Activated T-cell treated with anti-CD3 and anti-CD28 coated beads, Interleukin-2, amount 50 U/mL, for 4 hours (primary cell): ENCODE measurements around the gene SPECC1. TPM values are rescaled to one million over a fixed set of nuclear protein-coding genes. Genes with fewer than 3 reads are reported as not detected.
"Not testable (repeated sequence)": the region's sequence is repeated elsewhere in the genome, so short reads cannot be mapped to it uniquely, and the experiment has no call there.

Experiments
- ATAC-seq, 2 donors: fragments of 200-7000 bp; cut with Tn5 transposase; one replicate each; pipeline ENCODE4 v1.10.0; 2021
- DNase-seq: peaks from one replicate; pipeline ENCODE4 v3.0.0-alpha.2; 2020
- H3K27me3 Mint-ChIP-seq: one replicate; pipeline ENCODE4 v1.8.0; 2021; ENCODE audit warnings: low read depth, mixed read lengths
- H3K36me3 Mint-ChIP-seq: one replicate; pipeline ENCODE4 v1.8.0; 2022; ENCODE audit warnings: mixed read lengths; ENCODE audit not compliant: insufficient read depth
- H3K4me1 Mint-ChIP-seq: one replicate; pipeline ENCODE4 v1.8.0; 2021; ENCODE audit warnings: low read depth, mixed read lengths
- H3K4me3 Mint-ChIP-seq: one replicate; pipeline ENCODE4 v1.8.0; 2021; ENCODE audit warnings: mild to moderate bottlenecking, moderate library complexity, mixed read lengths
- H3K9me3 Mint-ChIP-seq: one replicate; pipeline ENCODE4 v1.8.0; 2021; ENCODE audit warnings: mixed read lengths
- total RNA-seq, 3 donors: library from RNA; stranded (reverse); gene quantifications; one replicate each; pipeline ENCODE4 v1.2.1, GENCODE V29; 2021

Gene SPECC1
- total RNA-seq, 3 donors from 2014 or later = 3.8 to 7.0 (median 3.9) TPM

GRCh38 chr17:19992803-19993713 lies 16.1 kb upstream of the SPECC1 start:
- Mint-ChIP-seq H3K4me3 (peak overlapping the region; percentile 27), H3K27me3 (peaks cover 2% of the 10 kb centered on the region), H3K36me3 (no peaks in the 10 kb centered on the region), H3K4me1 (no peaks in the 10 kb centered on the region), H3K9me3 (no peaks in the 10 kb centered on the region)
- peak; percentile 68 for DNase-seq
- ATAC-seq = peak; percentile 100

GRCh38 chr17:19996086-19996485 lies 13.1 kb upstream of the SPECC1 start:
- Mint-ChIP-seq H3K27me3 (peaks cover 10% of the 10 kb centered on the region), H3K4me3 (no peak overlapping the region), H3K36me3 (no peaks in the 10 kb centered on the region), H3K4me1 (no peaks in the 10 kb centered on the region), H3K9me3 (no peaks in the 10 kb centered on the region)
- ATAC-seq = no peak
- no peak for DNase-seq

- H3K27me3 Mint-ChIP-seq = peaks cover 10% of the 10 kb centered on the region
- no peaks in the 10 kb centered on the region for H3K9me3 Mint-ChIP-seq
- H3K4me1 Mint-ChIP-seq = no peaks in the 10 kb centered on the region
- no peak overlapping the region for H3K4me3 Mint-ChIP-seq
- no peaks in the 10 kb centered on the region for H3K36me3 Mint-ChIP-seq
- DNase-seq (no peak), ATAC-seq (no peak)
Measured at GRCh38 chr17:19996502-19996901, 12.7 kb upstream of the SPECC1 start.

GRCh38 chr17:20008242-20009051 lies 712 bp upstream of the SPECC1 start:
- DNase-seq (no peak), ATAC-seq (peak; percentile 23 to 36)
- no peaks in the 10 kb centered on the region for H3K36me3 Mint-ChIP-seq
- H3K4me1 Mint-ChIP-seq = peaks cover 9% of the 10 kb centered on the region
- H3K4me3 Mint-ChIP-seq = peak overlapping the region; percentile 90
- no peaks in the 10 kb centered on the region for H3K9me3 Mint-ChIP-seq
- H3K27me3 Mint-ChIP-seq = peaks cover 47% of the 10 kb centered on the region

GRCh38 chr17:20009052-20009301 lies 182 bp upstream of the SPECC1 start:
- Mint-ChIP-seq H3K36me3 (no peaks in the 10 kb centered on the region), H3K9me3 (no peaks in the 10 kb centered on the region), H3K4me1 (peaks cover 9% of the 10 kb centered on the region), H3K27me3 (peaks cover 51% of the 10 kb centered on the region), H3K4me3 (peak overlapping the region; percentile 90)
- DNase-seq = no peak
- no peak for ATAC-seq

DNA sequence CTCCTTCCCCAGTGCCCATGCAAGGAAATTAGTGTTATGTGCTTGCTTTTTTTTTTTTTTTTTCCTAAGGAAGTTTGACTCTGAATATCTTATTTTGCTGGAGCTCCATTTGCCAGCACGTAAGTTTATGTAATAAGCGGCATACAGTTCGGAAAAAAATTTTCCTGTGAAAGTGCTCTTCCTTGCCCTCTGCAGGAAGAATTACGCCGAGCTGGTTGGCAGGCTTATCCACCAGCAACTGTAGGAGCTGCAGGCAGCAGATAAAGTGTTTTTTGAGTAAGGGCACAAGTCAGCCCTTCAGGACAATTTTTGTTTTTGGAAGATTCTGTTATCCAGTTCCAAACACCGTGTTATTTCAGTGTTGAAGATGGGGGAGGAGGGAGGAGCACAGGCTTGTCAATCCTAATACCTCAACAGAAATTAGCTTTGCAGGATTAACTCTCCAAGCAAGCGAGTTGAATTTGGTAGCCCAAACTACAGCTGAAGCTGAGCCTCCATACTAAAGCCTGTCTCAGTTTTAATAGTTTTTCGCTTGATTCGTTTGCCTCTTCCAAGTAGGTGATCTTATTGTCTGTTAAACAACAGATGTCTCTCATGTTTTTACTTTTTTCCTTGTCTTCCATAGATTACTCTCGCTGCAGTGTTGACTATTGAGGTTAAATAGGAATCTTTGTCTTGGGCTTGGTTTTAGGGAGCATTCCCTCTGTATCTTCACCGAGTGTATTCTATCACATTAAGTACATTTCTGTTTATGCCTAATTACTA lies 1.1 kb downstream of the SPECC1 start:
- DNase-seq (peak; percentile 6), ATAC-seq (no peak)
- Mint-ChIP-seq H3K4me3 (peak overlapping the region; percentile 81), H3K4me1 (peaks cover 9% of the 10 kb centered on the region), H3K36me3 (no peaks in the 10 kb centered on the region), H3K9me3 (no peaks in the 10 kb centered on the region), H3K27me3 (peaks cover 59% of the 10 kb centered on the region)

GRCh38 chr17:20010936-20011335 lies 1.8 kb downstream of the SPECC1 start:
- Mint-ChIP-seq H3K27me3 (peaks cover 55% of the 10 kb centered on the region), H3K36me3 (no peaks in the 10 kb centered on the region), H3K4me3 (no peak overlapping the region), H3K4me1 (peaks cover 9% of the 10 kb centered on the region), H3K9me3 (no peaks in the 10 kb centered on the region)
- ATAC-seq = no peak
- DNase-seq = no peak

DNA sequence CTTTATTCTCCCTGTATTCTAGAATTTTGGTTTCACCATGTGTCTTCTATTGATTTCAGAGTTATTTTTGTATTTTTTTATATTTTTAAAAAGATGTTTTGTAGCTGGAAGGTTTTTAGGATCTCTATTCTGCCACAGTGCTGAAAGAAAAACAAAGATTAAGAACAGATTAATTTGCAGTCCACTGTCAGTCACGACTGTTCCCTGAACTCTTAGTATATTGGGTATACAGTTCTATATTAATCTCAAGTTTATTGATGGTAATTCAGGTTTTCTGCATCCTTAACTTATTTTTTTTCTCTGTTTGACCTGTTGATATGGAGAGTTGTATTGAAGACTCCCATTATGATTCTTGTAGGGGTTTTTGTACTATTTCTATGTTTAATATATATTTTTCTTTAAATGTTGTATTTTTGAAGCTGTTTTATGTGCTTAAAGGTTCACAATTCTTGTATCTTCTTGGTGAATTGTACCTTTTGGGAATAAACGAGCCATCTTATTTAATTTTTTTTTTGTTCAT lies 2.9 kb downstream of the SPECC1 start:
- Mint-ChIP-seq H3K27me3 (peaks cover 50% of the 10 kb centered on the region), H3K4me1 (peaks cover 9% of the 10 kb centered on the region), H3K36me3 (no peaks in the 10 kb centered on the region), H3K4me3 (no peak overlapping the region), H3K9me3 (no peaks in the 10 kb centered on the region)
- ATAC-seq (no peak), DNase-seq (no peak)

GRCh38 chr17:20016475-20016992 lies 7.4 kb downstream of the SPECC1 start:
- not testable (repeated sequence) for DNase-seq, H3K4me1 Mint-ChIP-seq, H3K9me3 Mint-ChIP-seq, H3K4me3 Mint-ChIP-seq, ATAC-seq, H3K36me3 Mint-ChIP-seq
- peaks cover 38% of the 10 kb centered on the region for H3K27me3 Mint-ChIP-seq

DNA sequence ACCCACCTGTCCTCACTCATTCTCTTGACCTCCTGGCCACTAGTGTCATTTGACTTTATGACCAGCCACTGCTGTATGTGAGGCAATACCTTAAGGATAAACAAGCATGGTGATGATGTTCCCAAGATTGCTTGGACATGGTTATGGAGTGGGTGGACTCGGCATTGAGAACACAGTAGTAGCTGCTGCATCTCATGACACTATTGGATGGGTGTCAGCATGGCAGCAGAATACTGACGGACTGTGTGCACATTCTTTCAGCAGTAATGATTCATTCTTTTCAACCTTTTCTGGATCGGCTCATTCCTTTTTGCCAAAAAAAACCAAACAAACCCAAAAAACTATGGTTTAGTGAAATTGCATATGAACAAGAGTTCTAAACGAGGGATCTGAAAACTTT lies 13.5 kb downstream of the SPECC1 start:
- Mint-ChIP-seq H3K9me3 (no peaks in the 10 kb centered on the region), H3K4me3 (no peak overlapping the region), H3K36me3 (no peaks in the 10 kb centered on the region), H3K4me1 (no peaks in the 10 kb centered on the region), H3K27me3 (peaks cover 2% of the 10 kb centered on the region)
- no peak for DNase-seq
- ATAC-seq = no peak

GRCh38 chr17:20026960-20027359 lies 17.8 kb downstream of the SPECC1 start:
- no peaks in the 10 kb centered on the region for H3K4me1 Mint-ChIP-seq
- DNase-seq (no peak), ATAC-seq (no peak)
- H3K27me3 Mint-ChIP-seq = no peaks in the 10 kb centered on the region
- no peaks in the 10 kb centered on the region for H3K9me3 Mint-ChIP-seq
- no peak overlapping the region for H3K4me3 Mint-ChIP-seq
- H3K36me3 Mint-ChIP-seq = no peaks in the 10 kb centered on the region

DNA sequence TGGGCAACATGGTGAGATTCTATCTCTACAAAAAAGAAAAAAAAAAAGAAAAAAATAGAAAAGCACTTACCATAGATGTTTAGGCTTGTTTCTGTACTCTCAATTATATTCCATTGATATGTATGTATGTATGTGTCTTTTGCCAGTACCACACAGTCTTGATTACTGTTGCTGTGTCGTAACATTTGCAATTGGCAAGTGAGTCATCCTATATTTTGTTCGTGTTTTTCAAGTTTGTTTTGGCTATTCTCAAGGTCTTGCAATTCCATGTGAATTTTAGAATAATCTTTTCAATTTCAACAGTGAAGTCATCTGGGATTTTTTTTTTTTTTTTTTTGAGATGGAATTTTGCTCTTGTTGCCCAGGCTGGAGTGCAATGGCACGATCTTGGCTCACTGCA lies 19.3 kb downstream of the SPECC1 start:
- Mint-ChIP-seq H3K36me3 (no peaks in the 10 kb centered on the region), H3K27me3 (peaks cover 2% of the 10 kb centered on the region), H3K4me3 (no peak overlapping the region), H3K4me1 (peaks cover 2% of the 10 kb centered on the region), H3K9me3 (no peaks in the 10 kb centered on the region)
- ATAC-seq = no peak
- no peak for DNase-seq

DNA sequence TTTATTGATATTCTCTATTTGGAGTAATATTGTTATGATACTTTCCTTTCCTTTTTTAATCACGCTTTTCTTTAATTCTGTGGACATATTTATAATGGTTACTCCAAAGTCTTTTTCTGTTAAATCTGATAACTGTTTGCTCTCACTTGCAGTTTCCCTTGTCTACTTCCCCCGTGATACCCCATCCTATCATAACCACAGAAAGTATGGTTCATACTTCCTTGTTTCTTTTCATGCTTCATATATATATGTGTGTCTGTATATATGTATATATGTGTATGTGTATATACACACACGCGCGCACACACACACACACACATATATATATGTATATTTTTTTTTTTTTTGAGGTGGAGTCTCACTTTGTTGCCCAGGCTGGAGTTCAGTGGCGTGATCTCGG lies 23.5 kb downstream of the SPECC1 start:
- Mint-ChIP-seq H3K9me3 (no peaks in the 10 kb centered on the region), H3K4me1 (peaks cover 2% of the 10 kb centered on the region), H3K4me3 (no peak overlapping the region), H3K36me3 (no peaks in the 10 kb centered on the region), H3K27me3 (peaks cover 3% of the 10 kb centered on the region)
- ATAC-seq = no peak
- no peak for DNase-seq

DNA sequence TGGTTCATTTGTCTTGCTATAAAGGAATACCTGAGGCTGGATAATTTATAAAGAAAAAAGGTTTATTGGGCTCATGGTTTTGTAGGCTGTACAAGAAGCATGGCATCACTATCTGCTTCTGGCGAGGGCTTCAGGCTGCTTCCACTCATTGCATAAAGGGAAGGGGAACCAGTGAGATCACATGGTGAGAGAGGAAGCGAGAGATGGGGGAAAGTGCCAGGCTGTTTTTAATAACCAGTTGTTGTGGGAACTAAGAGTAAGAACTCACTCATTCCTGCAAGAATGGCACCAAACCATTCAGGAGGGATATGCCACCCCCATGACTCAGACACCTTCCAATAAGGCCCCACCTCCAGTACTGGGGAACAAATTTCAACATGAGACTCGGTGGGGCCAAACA lies 24.3 kb downstream of the SPECC1 start:
- DNase-seq (no peak), ATAC-seq (no peak)
- H3K9me3 Mint-ChIP-seq = no peaks in the 10 kb centered on the region
- H3K27me3 Mint-ChIP-seq = peaks cover 3% of the 10 kb centered on the region
- peaks cover 2% of the 10 kb centered on the region for H3K4me1 Mint-ChIP-seq
- no peak overlapping the region for H3K4me3 Mint-ChIP-seq
- no peaks in the 10 kb centered on the region for H3K36me3 Mint-ChIP-seq
